Gastrocnemius medialis (tissue), 4 donors: ENCODE results near the gene EPHB2.

Source experiments
- CTCF ChIP-seq, 5 experiments: fragments of 450-650 bp in 3 of 5; fragments of 200-600 bp in 2 of 5; sonication (generic) in 2 of 5; IDR thresholded peaks in 4 of 5; conservative IDR thresholded peaks in 1 of 5; 1 replicate in 4 of 5; 2 replicates in 1 of 5; pipeline ENCODE4 v1.5.1; 2016 to 2019; ENCODE audit warnings: antibody characterized with exemption in 5 of 5, mild to moderate bottlenecking in 3 of 5, moderate library complexity in 3 of 5
- POLR2A ChIP-seq, 2 donors: fragments of 450-650 bp; IDR thresholded peaks; one replicate each; pipeline ENCODE4 v1.6.1; 2017; ENCODE audit warnings: antibody characterized with exemption in 2 of 2, mild to moderate bottlenecking in 2 of 2, moderate library complexity in 2 of 2

DNA sequence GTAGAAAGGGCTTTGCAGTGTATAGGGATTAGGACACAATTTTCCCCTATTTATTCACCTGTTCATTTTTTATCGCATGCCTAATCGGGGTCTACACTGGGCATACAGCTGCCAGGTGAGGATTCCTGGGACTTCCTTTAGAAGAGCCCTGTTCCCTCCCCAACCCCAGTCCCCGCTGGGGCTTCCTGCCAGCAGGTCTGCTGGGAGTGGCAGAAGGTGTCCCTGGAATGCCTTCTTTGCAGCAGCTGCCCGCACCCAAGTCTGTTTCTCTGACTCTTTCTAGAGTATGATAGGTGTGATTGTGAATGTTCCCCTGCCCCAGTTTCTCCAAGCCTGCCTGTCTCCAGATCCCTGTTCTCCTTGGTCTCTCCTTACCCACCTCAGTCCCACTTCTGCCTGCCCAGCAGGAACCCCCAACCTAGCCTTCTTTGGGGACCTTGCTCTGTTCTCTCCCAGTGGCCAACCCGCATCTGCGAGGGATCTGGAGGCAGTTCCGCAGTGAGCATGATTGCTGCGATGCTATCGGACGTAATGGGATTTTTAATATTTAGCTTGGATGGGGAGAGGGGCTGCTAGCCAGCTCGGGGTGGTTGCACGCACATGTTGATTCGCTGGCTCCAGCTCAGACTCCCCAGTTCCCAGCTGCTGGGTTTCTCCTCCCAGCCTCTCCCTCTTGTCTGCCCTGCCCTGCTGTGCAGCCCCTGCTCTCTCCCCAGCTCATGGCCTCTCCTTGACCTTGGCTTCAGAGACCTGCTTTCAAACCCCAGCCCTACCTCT lies 79.8 kb downstream of the EPHB2 start:
- no peak for TF ChIP-seq CTCF (IDR thresholded peaks at IDR 0.05 in 4 of 5, conservative IDR thresholded peaks at IDR 0.05 in 1 of 5)
- TF ChIP-seq POLR2A (IDR thresholded peaks at IDR 0.05), result no peak
